ENCODE measurements around the gene DACT2.
"Not testable (repeated sequence)": the region's sequence is repeated elsewhere in the genome, so short reads cannot be mapped to it uniquely, and the experiment has no call there.

DACT2 gene

GRCh38 chr6:168319279-168320111, at the start of gene DACT2:
DACT2 (minus strand) TSS chr6:168319777; CDS start chr6:168319633, 144 bp downstream.
- no peak for DNase-seq (ENCODE audit: low read depth)

DNA sequence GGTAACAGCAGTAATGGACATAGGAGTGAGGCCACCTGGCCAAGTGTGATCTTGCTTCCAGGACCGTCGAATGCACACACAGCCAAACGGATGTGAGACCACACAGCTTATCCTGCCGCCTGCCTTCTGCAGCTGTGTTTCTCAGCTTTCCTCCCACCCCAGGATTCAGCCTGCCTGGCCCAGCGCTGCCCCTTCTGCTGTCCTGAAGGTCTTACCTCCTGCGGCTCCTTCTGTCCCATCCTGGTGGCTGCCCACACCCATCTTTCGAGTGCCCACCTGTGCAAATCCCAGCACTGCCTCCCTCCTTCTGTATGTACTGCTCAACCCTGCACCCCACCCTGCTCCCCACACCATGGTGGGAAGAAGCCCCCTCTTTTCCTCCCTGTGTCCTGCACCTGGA, 49.4 kb upstream of the DACT2 start:
- DNase-seq (ENCODE audit: low read depth) = no peak

- no peak for DNase-seq (ENCODE audit: low read depth)
Observed at GRCh38 chr6:168368066-168368820, 48.7 kb upstream of the DACT2 start.

DNA sequence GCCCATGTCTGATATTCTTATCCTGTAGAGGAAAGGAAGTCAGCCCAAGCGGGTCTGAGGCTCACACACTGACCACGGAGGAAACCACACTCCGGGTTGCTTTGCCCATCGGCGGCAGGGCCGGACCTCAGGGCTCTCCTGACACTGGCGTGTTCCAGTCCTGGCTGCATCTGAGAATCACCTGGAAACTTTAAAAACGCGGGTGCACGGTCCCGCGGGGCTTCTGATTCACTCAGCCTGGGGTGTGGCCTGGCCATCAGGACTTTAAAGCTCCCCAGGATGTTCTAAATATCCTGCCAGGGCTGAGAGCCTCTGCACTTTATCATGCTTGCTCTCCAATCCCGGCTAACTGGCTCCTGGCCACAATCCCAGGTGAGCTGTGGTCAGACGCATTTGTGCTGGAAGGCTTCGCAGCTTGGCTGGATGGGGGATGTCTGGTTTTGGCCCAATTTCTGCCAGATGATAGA, 47.7 kb upstream of the DACT2 start:
- no peak for DNase-seq (ENCODE audit: low read depth)

- no peak for DNase-seq (ENCODE audit: low read depth)
Observed at GRCh38 chr6:168366473-168366872, 46.9 kb upstream of the DACT2 start.

- DNase-seq (ENCODE audit: low read depth) = no peak
Observed at GRCh38 chr6:168365422-168366165, 46.0 kb upstream of the DACT2 start.

- DNase-seq (ENCODE audit: low read depth) = no peak
Observed at GRCh38 chr6:168364793-168365421, 45.3 kb upstream of the DACT2 start.

DNA sequence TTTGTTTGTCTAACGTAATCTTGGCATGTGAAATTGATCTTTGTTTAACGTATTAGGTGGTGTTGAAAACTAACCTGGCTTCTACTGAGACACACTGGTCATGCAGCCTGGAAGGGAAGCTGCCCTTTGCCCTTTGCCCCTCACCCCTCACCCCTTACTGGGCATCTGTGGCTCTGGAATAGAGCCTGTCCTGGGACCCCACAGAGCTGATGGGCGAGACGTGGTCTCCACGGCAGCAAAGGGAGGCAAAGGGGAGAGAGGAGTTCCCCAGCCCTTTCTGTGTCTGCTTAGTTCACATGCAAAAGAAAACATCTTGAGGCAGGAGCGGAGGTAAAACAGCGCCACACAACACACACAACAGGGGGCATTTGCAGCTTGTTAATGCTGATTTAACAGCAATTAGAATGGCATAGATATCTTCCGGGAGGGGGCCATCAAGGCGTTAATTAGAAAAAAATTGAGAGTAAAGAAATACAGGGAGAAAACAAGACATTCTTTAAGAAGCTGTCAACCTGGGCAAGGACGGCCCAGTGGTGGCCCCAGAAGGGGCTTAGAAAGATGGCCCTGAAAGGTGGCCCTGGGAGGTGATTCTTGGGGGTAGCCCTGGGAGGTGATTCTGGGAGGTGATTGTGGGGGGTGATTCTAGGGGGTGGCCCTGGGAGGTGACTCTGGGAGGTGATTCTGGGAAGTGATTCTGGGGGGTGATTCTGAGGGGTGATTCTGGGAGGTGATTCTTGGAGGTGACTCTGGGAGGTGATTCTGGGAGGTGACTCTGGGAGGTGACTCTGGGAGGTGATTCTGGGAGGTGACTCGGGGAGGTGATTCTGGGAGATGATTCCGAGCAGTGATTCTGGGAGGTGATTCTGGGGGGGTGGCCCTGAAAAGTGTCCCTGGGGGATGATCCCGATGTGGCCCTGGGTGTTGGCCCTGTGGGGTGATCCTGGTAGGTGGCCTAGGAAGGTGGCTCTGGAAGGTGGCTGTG, 44.5 kb upstream of the DACT2 start:
- no peak for DNase-seq (ENCODE audit: low read depth)

- no peak for DNase-seq (ENCODE audit: low read depth)
Observed at GRCh38 chr6:168363302-168363701, 43.7 kb upstream of the DACT2 start.

- no peak for DNase-seq (ENCODE audit: low read depth)
Observed at GRCh38 chr6:168362276-168362990, 42.9 kb upstream of the DACT2 start.

DNA sequence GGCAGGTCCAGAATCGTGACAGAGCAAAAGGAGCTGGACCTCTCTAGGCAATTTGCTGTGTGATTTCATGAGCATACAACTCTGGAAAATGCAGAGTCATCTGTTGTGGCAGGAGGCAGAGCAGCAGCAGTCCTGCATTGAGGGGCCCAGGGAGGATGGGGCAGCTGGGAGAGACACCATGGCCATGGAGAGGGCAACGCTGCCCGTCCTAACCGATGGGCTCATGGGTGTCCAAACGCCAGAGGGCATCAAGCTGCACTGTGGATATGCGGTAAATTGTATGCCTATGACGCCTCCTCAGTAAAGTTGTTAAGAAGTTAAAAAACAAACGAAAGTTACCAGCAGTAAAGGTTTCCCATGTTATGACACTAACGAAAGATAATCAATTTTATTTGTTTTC, 42.2 kb upstream of the DACT2 start:
- DNase-seq (ENCODE audit: low read depth) = no peak

GRCh38 chr6:168359794-168360193, 40.2 kb upstream of the DACT2 start:
- DNase-seq (ENCODE audit: low read depth) = no peak

- no peak for DNase-seq (ENCODE audit: low read depth)
Observed at GRCh38 chr6:168358842-168359420, 39.4 kb upstream of the DACT2 start.

DNA sequence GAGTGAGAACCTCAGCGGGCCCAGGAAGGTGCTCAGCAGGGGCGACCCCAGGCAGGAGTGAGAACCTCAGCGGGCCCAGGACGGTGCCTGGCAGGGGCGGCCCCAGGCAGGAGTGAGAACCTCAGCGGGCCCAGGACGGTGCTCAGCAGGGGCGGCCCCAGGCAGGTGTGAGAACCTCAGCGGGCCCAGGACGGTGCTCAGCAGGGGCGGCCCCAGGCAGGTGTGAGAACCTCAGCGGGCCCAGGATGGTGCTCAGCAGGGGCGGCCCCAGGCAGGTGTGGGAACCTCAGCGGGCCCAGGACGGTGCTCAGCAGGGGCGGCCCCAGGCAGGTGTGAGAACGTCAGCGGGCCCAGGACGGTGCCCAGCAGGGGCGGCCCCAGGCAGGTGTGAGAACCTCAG, 37.3 kb upstream of the DACT2 start:
- not testable (repeated sequence) for DNase-seq (ENCODE audit: low read depth)

GRCh38 chr6:168355716-168356522, 36.3 kb upstream of the DACT2 start:
- DNase-seq (ENCODE audit: low read depth) = no peak

DNA sequence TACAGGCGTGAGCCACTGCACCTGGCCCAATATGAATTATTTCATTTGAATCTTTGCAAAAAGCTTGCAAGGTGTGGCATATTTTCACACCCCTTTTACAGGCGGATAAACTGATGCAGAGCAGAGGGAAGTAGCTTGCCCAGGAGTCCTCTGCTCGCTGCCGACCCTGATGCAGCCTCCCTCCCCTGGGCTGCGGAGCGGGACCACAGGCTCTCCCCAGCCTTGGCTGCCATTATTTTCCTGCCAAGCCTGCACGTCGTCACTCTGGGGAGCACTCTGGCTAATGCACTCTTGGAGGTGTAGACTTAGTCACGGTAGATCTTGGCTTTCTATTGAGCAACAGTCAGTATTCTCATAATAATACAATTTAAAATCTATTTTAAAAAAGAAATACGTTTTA, 34.8 kb upstream of the DACT2 start:
- no peak for DNase-seq (ENCODE audit: low read depth)

GRCh38 chr6:168353041-168353440, 33.5 kb upstream of the DACT2 start:
- no peak for DNase-seq (ENCODE audit: low read depth)

DNA sequence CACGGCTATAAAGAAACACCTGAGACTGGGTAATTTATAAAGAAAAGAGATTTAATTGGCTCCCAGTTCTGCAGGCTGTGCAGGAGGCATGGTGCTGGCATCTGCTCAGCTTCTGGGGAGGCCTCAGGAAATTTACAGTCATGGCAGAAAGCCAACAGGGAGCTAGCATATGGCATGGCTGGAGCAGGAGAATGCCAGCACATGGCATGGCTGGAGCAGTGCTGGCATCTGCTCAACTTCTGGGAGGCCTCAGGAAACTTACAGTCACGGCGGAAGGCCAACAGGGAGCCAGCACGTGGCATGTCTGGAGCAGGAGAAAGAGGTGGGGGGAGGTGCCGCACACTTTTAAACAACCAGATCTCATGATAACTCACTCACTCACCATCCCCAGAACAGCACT, 32.5 kb upstream of the DACT2 start:
- no peak for DNase-seq (ENCODE audit: low read depth)

GRCh38 chr6:168349718-168350210, 30.2 kb upstream of the DACT2 start:
- DNase-seq (ENCODE audit: low read depth) = no peak

All from activated T-helper 1 cell treated with Interleukin-2 at 50 U/mL for 16 hours (primary cell).